Fibroblast of skin of scalp (primary cell): Measurements from ENCODE around the gene ZIC3.

Source experiments
- DNase-seq: peaks from one replicate; pipeline ENCODE4 v3.0.0-alpha.2; 2013

Gene ZIC3

DNA sequence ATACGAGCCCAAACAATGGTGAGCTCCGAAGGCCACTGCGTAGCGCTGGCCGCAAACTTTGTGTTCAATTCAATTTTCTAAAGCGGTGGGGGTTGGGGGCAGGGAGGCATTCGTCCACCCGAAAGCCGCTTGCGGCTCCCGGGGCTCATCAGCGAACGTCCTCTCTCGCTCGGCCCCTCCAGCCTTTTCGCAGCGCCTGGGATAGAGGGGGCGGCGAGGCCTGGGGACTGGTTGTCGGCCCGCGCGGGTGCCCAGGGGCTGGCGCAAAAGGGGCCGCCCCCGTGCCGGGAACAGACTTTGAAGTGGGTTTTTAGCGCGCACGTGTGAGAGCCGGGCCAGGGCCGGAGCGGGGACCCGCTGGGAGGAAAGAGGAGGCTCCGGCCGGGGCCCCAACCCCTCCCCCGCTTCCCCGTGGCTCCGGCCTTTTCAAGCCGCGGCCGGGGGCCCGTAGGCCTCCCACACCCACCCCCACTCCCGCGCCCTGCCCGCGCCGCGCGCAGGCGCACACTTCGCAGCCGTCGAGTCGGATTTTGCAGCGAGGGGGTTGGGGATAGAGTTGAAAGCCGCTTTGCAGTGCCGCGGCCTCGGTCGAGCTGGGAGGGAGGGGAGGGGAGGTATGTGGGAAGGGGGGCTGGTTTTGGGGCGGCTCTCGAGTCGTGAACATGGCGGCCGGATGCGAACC, 8.3 kb downstream of the ZIC3 start:
- peak; percentile 67 for DNase-seq

DNA sequence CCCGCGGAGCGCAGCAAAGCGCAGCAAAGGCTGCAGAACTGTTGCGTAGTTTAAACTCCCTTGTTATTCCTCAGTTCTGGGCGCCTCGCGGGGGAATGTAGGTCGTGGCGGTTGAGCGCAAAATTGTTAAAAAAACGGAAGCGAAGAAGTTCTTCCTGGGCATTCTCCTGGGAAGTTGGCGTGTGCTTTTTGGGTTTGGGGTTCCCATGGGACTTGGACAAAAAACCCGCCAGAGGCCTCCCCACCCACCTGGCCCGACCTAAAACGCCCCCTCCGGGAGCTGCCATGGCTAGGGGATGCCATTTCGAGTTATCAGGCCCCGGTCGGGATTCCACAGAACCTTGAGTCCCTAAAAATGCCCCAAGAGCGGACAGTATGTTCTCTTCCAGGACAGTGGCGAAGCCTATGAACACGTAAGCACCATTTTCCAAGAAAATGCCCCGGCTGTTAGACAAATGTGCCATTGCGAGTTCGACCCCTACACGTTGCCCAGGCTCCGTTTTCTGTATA, 8.9 kb downstream of the ZIC3 start:
- DNase-seq: peak; percentile 4

DNA sequence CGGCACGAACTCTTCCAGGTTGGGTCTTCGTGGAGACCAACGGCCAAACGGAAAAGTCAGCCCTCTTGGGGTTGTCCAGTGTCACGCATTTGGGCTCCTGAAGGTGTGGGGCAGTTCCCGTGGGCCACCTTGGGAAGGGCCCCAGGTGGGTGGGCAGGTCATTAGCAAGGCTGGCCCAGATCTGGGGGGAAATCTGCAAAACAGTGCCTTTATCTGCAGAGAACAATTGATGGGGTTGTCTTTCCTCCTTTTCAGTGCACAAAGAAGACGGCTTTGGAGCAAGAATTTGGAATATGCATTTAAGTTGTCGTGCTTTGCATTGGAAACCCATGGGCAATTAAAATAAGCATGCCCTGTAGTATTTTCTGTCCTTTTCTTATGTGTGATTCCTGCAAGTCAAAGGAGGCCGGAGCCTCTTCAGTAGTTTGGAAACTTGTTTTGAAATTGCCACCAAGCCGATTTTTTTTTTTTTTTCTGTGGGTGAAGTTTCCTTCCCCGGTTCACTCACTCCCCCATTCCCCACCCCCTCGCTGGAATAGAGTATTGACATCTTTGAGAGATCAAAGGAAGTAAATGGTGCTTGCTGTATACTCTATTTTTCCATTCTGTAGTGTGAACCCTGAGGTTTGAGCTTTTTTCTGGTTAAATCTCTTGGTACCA, 9.8 kb downstream of the ZIC3 start:
- no peak for DNase-seq

DNA sequence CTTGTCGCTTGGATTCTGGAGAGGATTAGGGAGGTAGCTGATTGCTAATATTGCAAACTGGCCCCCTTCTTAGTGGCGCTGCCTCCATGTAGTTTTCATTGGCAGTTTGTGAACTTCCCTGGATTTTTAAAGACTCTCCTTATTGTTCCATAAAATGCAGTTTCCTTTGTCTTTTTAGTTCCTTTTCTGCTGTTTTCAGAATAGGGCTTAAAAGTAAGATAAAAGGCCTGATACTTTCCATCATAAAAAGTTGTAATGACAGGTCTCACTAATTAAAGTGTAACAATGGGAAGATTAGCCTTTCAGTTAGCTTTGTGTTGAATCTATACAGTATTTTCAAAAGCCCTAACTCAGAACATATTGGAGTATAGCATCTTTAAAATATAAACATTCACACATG, 21.2 kb downstream of the ZIC3 start:
- no peak for DNase-seq

DNA sequence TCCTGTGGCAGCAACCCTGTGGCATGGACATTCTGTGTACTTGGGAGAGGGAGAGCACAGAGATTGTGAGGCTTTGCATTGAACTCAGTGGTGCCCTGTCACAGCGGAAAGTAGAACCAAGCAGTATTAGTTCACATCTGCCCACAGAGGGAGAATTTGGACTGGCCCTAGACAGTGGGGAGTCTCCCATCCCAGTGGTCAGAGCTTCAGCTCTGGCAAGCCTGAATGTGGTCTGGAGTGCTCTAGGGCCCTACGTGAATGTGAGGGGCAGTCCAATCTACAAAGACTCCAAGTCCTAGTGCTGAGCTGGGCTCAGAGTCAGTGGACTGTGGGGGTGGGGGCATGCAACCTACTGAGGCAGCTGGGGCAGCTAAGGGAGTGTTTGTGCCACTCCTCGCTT, 34.8 kb downstream of the ZIC3 start:
- DNase-seq: no peak
